Measurements from ENCODE around the gene CRYBA4. TPM values are rescaled to one million over a fixed set of nuclear protein-coding genes. Genes with fewer than 3 reads are reported as not detected.
"Not testable (repeated sequence)": the region's sequence is repeated elsewhere in the genome, so short reads cannot be mapped to it uniquely, and the experiment has no call there.

CRYBA4 gene
- total and polyA plus RNA-seq, 9 donors = 0.59 TPM; not detected in 8

GRCh38 chr22:26609287-26609686 is 12.5 kb upstream of the CRYBA4 start:
- intact Hi-C loops (cut with DNase I) = no loop called here

GRCh38 chr22:26610072-26610958 is 11.4 kb upstream of the CRYBA4 start:
- WGBS, 3 donors = 49 to 55% (median 50%) methylated on average over 12 of the region's 12 CpGs
- Histone ChIP-seq H3K4me3 (no peak overlapping the region), H3K36me3 (no peaks in the 10 kb centered on the region), H3K27me3 (no peaks in the 10 kb centered on the region), H3K4me1 (ENCODE audit: insufficient read depth) (no peaks in the 10 kb centered on the region), H3K27ac (no peak overlapping the region), H3K9me3 (no peaks in the 10 kb centered on the region)
- intact Hi-C loops (cut with DNase I) = no loop called here
- TF ChIP-seq CTCF (IDR thresholded peaks at IDR 0.05) (no peak), POLR2A (IDR thresholded peaks at IDR 0.05) (no peak), EP300 (IDR thresholded peaks at IDR 0.05) (no peak)
- DNase-seq = no peak

More at GRCh38 chr22:26609287-26609686, 12.5 kb upstream of the CRYBA4 start:
- WGBS, 3 donors = 80 to 92% (median 83%) methylated on average over 2 of the region's 2 CpGs
- no peak for TF ChIP-seq EP300 (IDR thresholded peaks at IDR 0.05)
- no peak overlapping the region for H3K4me3 ChIP-seq
- no peaks in the 10 kb centered on the region for H3K9me3 ChIP-seq
- H3K36me3 ChIP-seq = no peaks in the 10 kb centered on the region
- no peak for DNase-seq
- H3K27ac ChIP-seq = no peak overlapping the region
- H3K27me3 ChIP-seq = no peaks in the 10 kb centered on the region
- no peaks in the 10 kb centered on the region for H3K4me1 ChIP-seq (ENCODE audit: insufficient read depth)

- intact Hi-C loops (cut with DNase I) = no loop called here
- Histone ChIP-seq H3K27ac (no peak overlapping the region), H3K4me1 (ENCODE audit: insufficient read depth) (no peaks in the 10 kb centered on the region), H3K9me3 (no peaks in the 10 kb centered on the region), H3K27me3 (no peaks in the 10 kb centered on the region), H3K4me3 (no peak overlapping the region), H3K36me3 (no peaks in the 10 kb centered on the region)
- TF ChIP-seq POLR2A (IDR thresholded peaks at IDR 0.05) (no peak), CTCF (IDR thresholded peaks at IDR 0.05) (no peak), EP300 (IDR thresholded peaks at IDR 0.05) (no peak)
- 68 to 88% (median 69%) methylated on average over 2 of the region's 2 CpGs for WGBS, 3 donors
- no peak for DNase-seq
Observed at GRCh38 chr22:26610996-26611395, 10.8 kb upstream of the CRYBA4 start.

GRCh38 chr22:26612652-26613051 is 9.1 kb upstream of the CRYBA4 start:
- no peaks in the 10 kb centered on the region for H3K4me1 ChIP-seq (ENCODE audit: insufficient read depth)
- H3K4me3 ChIP-seq = no peak overlapping the region
- DNase-seq = no peak
- no peak for TF ChIP-seq EP300 (IDR thresholded peaks at IDR 0.05)
- no peak for TF ChIP-seq CTCF (IDR thresholded peaks at IDR 0.05)
- TF ChIP-seq POLR2A (IDR thresholded peaks at IDR 0.05) = no peak
- 83 to 89% (median 85%) methylated on average over 4 of the region's 4 CpGs for WGBS, 3 donors
- H3K27ac ChIP-seq = no peak overlapping the region
- intact Hi-C loops (cut with DNase I) = no loop called here
- H3K9me3 ChIP-seq = no peaks in the 10 kb centered on the region
- no peaks in the 10 kb centered on the region for H3K27me3 ChIP-seq
- no peaks in the 10 kb centered on the region for H3K36me3 ChIP-seq

GRCh38 chr22:26613753-26614152 is 8.0 kb upstream of the CRYBA4 start:
- H3K36me3 ChIP-seq; H3K9me3 ChIP-seq; DNase-seq; H3K27ac ChIP-seq; H3K4me1 ChIP-seq (ENCODE audit: insufficient read depth); intact Hi-C loops (cut with DNase I); H3K27me3 ChIP-seq; H3K4me3 ChIP-seq: not testable (repeated sequence)
- 11 to 20% (median 17%) methylated on average over 10 of the region's 10 CpGs for WGBS, 3 donors
